ENCODE results near the gene VENTX. TPM values are rescaled to one million over a fixed set of nuclear protein-coding genes. Genes with fewer than 3 reads are reported as not detected.

The VENTX gene
- total RNA-seq, 1 donor from 2014 or later: 0.23 TPM

GRCh38 chr10:133258818-133259601 lies 21.4 kb downstream of the VENTX start:
- Mint-ChIP-seq H3K9me3 (ENCODE audit: unreplicated experiment) (no peaks in the 10 kb centered on the region), H3K27me3 (ENCODE audit: unreplicated experiment) (peaks cover 15% of the 10 kb centered on the region), H3K27ac (ENCODE audit: unreplicated experiment) (no peak overlapping the region), H3K4me3 (ENCODE audit: unreplicated experiment) (peak overlapping the region; percentile 54), H3K36me3 (ENCODE audit: low read depth, unreplicated experiment) (no peaks in the 10 kb centered on the region), H3K4me1 (ENCODE audit: unreplicated experiment) (no peaks in the 10 kb centered on the region)
- no peak for DNase-seq (ENCODE audit: low spot score)
- no peak for TF ChIP-seq CTCF (IDR thresholded peaks at IDR 0.05; ENCODE audit: unreplicated experiment)

GRCh38 chr10:133259602-133259989 lies 21.9 kb downstream of the VENTX start:
- Mint-ChIP-seq H3K4me1 (ENCODE audit: unreplicated experiment) (no peaks in the 10 kb centered on the region), H3K9me3 (ENCODE audit: unreplicated experiment) (no peaks in the 10 kb centered on the region), H3K4me3 (ENCODE audit: unreplicated experiment) (no peak overlapping the region), H3K36me3 (ENCODE audit: low read depth, unreplicated experiment) (no peaks in the 10 kb centered on the region), H3K27me3 (ENCODE audit: unreplicated experiment) (peaks cover 15% of the 10 kb centered on the region), H3K27ac (ENCODE audit: unreplicated experiment) (no peak overlapping the region)
- no peak for DNase-seq (ENCODE audit: low spot score)
- no peak for TF ChIP-seq CTCF (IDR thresholded peaks at IDR 0.05; ENCODE audit: unreplicated experiment)

DNA sequence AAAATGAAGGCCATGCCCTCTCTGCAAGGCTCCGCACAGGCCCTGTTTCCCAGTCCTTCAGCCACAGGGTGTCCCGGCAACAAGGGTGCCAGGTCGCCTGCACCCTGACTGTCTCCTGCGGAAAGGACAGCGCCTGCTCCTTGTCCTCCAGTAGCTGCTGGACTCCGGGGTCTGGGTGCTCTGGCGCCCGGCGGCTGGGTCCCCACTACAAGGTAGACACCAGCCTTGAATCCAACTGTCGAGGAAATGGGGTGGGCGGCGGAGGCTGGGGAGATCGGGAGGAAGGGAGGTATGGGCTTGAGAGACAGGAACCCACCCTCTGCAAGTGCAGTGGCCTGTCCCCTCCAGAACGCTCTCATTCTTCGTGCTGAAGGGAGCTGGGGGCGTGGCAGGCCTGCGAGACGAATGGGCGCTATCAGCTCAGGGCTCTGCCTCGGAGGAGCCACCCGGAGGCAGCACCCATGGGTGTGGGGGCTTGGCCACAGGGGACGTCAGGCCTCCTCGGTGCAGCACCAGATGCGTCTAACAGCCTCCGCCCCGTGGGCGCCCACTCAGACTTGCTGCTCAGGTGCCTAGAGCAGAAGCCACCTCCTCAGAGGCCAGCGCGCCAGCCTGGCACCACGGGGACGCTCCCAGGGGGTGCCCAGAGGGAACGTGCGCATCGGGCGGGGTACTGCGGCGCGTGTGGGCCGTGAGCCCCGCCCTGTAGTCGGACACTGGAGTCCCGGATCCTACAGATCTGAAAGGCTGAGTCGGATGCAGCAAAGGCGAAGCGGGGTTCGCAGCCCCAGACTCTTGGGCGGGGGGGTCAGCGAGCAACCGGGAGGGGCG lies 23.5 kb downstream of the VENTX start:
- no peak for DNase-seq (ENCODE audit: low spot score)
- peaks cover 3% of the 10 kb centered on the region for H3K36me3 Mint-ChIP-seq (ENCODE audit: low read depth, unreplicated experiment)
- H3K27ac Mint-ChIP-seq (ENCODE audit: unreplicated experiment): no peak overlapping the region
- peaks cover 19% of the 10 kb centered on the region for H3K27me3 Mint-ChIP-seq (ENCODE audit: unreplicated experiment)
- no peak for TF ChIP-seq CTCF (IDR thresholded peaks at IDR 0.05; ENCODE audit: unreplicated experiment)
- H3K9me3 Mint-ChIP-seq (ENCODE audit: unreplicated experiment): no peaks in the 10 kb centered on the region
- H3K4me3 Mint-ChIP-seq (ENCODE audit: unreplicated experiment): no peak overlapping the region
- H3K4me1 Mint-ChIP-seq (ENCODE audit: unreplicated experiment): no peaks in the 10 kb centered on the region

- Mint-ChIP-seq H3K4me3 (ENCODE audit: unreplicated experiment) (peak overlapping the region; percentile 51), H3K9me3 (ENCODE audit: unreplicated experiment) (no peaks in the 10 kb centered on the region), H3K27ac (ENCODE audit: unreplicated experiment) (no peak overlapping the region), H3K27me3 (ENCODE audit: unreplicated experiment) (peaks cover 18% of the 10 kb centered on the region), H3K36me3 (ENCODE audit: low read depth, unreplicated experiment) (peaks cover 3% of the 10 kb centered on the region), H3K4me1 (ENCODE audit: unreplicated experiment) (no peaks in the 10 kb centered on the region)
- peak; percentile 43 for DNase-seq (ENCODE audit: low spot score)
- no peak for TF ChIP-seq CTCF (IDR thresholded peaks at IDR 0.05; ENCODE audit: unreplicated experiment)
These were observed 24.2 kb downstream of the VENTX start for GRCh38 chr10:133261726-133262325.

All from endothelial cell (in vitro differentiated cells).